ENCODE data around the gene ACOXL.

Gene ACOXL

GRCh38 chr2:110909501-110909900 is 177.1 kb downstream of the ACOXL start (continued):
- TF ChIP-seq SALL2 (tag by site-specific recombination; IDR thresholded peaks at IDR 0.05; ENCODE audit: borderline replicate concordance), result no peak
- no peak for TF ChIP-seq ZNF664 (tag by site-specific recombination; IDR thresholded peaks at IDR 0.05)
- TF ChIP-seq ZBTB7A (tag by site-specific recombination; IDR thresholded peaks at IDR 0.05; ENCODE audit: low read depth), result no peak
- TF ChIP-seq ZNF677 (tag by site-specific recombination; IDR thresholded peaks at IDR 0.05), result no peak
- no peak for TF ChIP-seq MYNN (tag by site-specific recombination; IDR thresholded peaks at IDR 0.05; ENCODE audit: borderline replicate concordance)

DNA sequence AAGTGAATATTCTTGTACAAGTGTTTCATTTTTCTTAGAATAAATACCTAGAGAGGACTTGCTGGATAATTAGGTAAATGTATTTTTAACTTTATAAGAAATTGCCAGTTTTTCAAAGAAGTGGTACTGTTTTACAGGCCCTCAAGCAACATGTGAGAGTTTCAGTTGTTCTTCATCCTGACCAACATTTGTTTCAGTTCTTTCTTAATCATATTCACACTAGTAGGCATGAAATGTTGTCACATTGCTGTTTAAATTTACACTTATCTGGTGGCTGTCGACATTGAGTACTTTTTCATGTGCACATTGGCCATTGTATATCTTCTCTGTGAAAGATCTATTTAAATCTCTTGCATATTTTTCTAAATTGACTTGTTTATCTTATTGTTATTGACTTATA is 178.1 kb downstream of the ACOXL start:
- CTCF ChIA-PET, result no interaction called here
- POLR2A ChIA-PET, result no interaction called here

More for the DNA sequence above, 178.1 kb downstream of the ACOXL start:
- Histone ChIP-seq H3K36me3 (ENCODE audit: control insufficient read depth in 2 of 2, insufficient read depth in 1 of 2, low read length in 2 of 2) (no peaks in the 10 kb centered on the region), H3K27ac (ENCODE audit: extremely low read depth, low read depth, low read length) (no peak overlapping the region), H3K9me3 (ENCODE audit: control insufficient read depth, insufficient read depth, low read depth, low read length) (no peaks in the 10 kb centered on the region), H3K4me1 (ENCODE audit: control insufficient read depth, insufficient read depth, low read length) (no peaks in the 10 kb centered on the region), H3K4me3 (ENCODE audit: low read depth, low read length) (no peak overlapping the region)
- TF ChIP-seq HOXC10 (CRISPR knock-in tag; IDR thresholded peaks at IDR 0.05) (no peak), ZNF423 (tag by site-specific recombination; IDR thresholded peaks at IDR 0.05) (no peak), ZNF677 (tag by site-specific recombination; IDR thresholded peaks at IDR 0.05) (no peak), ZNF544 (tag by site-specific recombination; IDR thresholded peaks at IDR 0.05) (no peak), HOXA7 (CRISPR knock-in tag; IDR thresholded peaks at IDR 0.05; ENCODE audit: borderline replicate concordance) (no peak), ZNF654 (tag by site-specific recombination; IDR thresholded peaks at IDR 0.05; ENCODE audit: low read depth) (no peak), ZNF133 (tag by site-specific recombination; IDR thresholded peaks at IDR 0.05) (no peak), ZSCAN5A (tag by site-specific recombination; IDR thresholded peaks at IDR 0.05) (no peak), ZFHX2 (tag by site-specific recombination; conservative IDR thresholded peaks at IDR 0.05) (no peak), ZBTB10 (tag by site-specific recombination; IDR thresholded peaks at IDR 0.05) (no peak), IKZF3 (tag by site-specific recombination; IDR thresholded peaks at IDR 0.05) (no peak), ZNF366 (tag by site-specific recombination; conservative IDR thresholded peaks at IDR 0.05) (no peak), ZNF501 (tag by site-specific recombination; IDR thresholded peaks at IDR 0.05) (no peak), ZBTB8A (tag by site-specific recombination; IDR thresholded peaks at IDR 0.05) (no peak), ZNF214 (tag by site-specific recombination; IDR thresholded peaks at IDR 0.05; ENCODE audit: borderline replicate concordance) (no peak)
- TF ChIP-seq, protein P1, sequence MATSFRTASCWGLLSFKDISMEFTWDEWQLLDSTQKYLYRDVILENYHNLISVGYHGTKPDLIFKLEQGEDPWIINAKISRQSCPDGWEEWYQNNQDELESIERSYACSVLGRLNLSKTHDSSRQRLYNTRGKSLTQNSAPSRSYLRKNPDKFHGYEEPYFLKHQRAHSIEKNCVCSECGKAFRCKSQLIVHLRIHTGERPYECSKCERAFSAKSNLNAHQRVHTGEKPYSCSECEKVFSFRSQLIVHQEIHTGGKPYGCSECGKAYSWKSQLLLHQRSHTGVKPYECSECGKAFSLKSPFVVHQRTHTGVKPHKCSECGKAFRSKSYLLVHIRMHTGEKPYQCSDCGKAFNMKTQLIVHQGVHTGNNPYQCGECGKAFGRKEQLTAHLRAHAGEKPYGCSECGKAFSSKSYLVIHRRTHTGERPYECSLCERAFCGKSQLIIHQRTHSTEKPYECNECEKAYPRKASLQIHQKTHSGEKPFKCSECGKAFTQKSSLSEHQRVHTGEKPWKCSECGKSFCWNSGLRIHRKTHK (tag by site-specific recombination; IDR thresholded peaks at IDR 0.05), result no peak
- TF ChIP-seq, protein P2, sequence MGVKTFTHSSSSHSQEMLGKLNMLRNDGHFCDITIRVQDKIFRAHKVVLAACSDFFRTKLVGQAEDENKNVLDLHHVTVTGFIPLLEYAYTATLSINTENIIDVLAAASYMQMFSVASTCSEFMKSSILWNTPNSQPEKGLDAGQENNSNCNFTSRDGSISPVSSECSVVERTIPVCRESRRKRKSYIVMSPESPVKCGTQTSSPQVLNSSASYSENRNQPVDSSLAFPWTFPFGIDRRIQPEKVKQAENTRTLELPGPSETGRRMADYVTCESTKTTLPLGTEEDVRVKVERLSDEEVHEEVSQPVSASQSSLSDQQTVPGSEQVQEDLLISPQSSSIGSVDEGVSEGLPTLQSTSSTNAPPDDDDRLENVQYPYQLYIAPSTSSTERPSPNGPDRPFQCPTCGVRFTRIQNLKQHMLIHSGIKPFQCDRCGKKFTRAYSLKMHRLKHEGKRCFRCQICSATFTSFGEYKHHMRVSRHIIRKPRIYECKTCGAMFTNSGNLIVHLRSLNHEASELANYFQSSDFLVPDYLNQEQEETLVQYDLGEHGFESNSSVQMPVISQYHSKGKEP (tag by site-specific recombination; IDR thresholded peaks at IDR 0.05), result no peak
- TF ChIP-seq, protein P3, sequence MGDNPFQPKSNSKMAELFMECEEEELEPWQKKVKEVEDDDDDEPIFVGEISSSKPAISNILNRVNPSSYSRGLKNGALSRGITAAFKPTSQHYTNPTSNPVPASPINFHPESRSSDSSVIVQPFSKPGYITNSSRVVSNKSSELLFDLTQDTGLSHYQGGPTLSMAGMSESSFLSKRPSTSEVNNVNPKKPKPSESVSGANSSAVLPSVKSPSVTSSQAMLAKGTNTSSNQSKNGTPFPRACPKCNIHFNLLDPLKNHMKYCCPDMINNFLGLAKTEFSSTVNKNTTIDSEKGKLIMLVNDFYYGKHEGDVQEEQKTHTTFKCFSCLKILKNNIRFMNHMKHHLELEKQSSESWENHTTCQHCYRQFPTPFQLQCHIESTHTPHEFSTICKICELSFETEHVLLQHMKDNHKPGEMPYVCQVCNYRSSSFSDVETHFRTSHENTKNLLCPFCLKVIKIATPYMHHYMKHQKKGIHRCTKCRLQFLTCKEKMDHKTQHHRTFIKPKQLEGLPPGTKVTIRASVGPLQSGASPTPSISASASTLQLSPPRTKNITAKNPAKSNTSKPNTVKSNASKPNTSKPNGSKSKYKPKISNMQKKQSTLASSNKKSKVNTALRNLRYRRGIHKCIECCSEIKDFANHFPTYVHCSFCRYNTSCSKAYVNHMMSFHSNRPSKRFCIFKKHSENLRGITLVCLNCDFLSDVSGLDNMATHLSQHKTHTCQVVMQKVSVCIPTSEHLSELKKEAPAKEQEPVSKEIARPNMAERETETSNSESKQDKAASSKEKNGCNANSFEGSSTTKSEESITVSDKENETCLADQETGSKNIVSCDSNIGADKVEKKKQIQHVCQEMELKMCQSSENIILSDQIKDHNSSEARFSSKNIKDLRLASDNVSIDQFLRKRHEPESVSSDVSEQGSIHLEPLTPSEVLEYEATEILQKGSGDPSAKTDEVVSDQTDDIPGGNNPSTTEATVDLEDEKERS (tag by site-specific recombination; IDR thresholded peaks at IDR 0.05), result no peak

Measured in HEK293 (cell line).